ENCODE results near the gene KCTD13. TPM values are rescaled to one million over a fixed set of nuclear protein-coding genes. Genes with fewer than 3 reads are reported as not detected.
A peak's percentile ranks its signal among the peaks of the same experiment; 100 is the strongest.

Gene KCTD13
- total RNA-seq, 1 experiment from 2014 or later: 18.5 TPM

DNA sequence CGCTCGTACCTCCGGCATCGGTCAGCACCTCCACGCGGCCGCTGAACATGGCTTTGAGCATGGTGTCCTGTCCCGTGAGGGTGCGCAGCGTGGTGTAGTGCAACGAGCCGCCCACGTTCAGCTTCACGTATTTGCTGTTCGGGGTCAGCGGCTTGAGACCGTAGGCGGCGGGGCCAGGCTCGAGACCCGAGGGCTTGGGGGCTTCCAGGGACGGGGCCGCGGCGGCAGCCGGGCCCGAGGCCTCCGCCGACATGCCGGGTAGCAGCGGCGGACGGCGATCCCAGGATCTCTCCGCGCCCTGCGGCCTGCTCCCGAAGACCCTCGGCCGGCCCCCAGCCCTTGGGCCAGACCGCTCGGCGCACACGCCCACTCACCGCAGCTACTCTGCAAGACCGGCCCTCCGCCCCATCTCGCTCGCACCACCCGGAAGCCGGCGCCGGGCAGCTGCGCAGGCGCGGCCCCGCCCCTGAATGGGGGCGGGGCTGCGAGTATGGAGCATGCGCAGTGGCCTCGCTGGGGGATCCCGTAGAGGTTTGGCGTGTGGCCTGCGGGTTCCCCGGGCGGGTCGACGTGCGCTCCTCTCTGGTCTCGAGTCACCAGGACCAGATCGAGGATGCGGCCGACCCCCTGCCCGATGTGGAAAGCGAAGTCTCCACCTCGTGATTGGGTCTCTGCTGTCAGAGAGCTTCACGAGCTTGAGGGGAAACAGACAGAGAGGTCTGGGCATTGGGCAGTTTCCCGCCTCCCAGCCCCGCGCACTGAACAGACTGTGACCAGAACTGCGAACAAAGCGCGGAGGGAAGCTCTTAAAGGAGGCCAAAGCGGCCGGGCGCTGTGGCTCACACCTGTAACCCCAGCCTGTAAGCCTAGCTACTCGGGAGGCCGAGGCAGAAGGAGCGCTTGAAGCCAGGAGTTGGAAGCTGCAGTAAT, at the start of gene KCTD13 (continued):
- TF ChIP-seq ZNF317 (CRISPR knock-in tag; IDR thresholded peaks at IDR 0.05; ENCODE audit: borderline replicate concordance, low read depth) (no peak; the same call in 1 of the 2 replicates), ETV6 (CRISPR knock-in tag; IDR thresholded peaks at IDR 0.05) (peak; percentile 82), NR3C1 (CRISPR knock-in tag; conservative IDR thresholded peaks at IDR 0.05; ENCODE audit: low read depth) (no peak), GTF2I (CRISPR knock-in tag; conservative IDR thresholded peaks at IDR 0.05) (no peak), CREB1 (CRISPR knock-in tag; IDR thresholded peaks at IDR 0.05) (no peak), EMX1 (CRISPR knock-in tag; IDR thresholded peaks at IDR 0.05) (no peak), MXD4 (CRISPR knock-in tag; IDR thresholded peaks at IDR 0.05; ENCODE audit: borderline replicate concordance) (no peak), SP1 (CRISPR knock-in tag; conservative IDR thresholded peaks at IDR 0.05) (peak; percentile 88)
- TF ChIP-seq, protein P1, sequence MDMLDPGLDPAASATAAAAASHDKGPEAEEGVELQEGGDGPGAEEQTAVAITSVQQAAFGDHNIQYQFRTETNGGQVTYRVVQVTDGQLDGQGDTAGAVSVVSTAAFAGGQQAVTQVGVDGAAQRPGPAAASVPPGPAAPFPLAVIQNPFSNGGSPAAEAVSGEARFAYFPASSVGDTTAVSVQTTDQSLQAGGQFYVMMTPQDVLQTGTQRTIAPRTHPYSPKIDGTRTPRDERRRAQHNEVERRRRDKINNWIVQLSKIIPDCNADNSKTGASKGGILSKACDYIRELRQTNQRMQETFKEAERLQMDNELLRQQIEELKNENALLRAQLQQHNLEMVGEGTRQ (CRISPR knock-in tag; IDR thresholded peaks at IDR 0.05): no peak
- TF ChIP-seq, protein P2, sequence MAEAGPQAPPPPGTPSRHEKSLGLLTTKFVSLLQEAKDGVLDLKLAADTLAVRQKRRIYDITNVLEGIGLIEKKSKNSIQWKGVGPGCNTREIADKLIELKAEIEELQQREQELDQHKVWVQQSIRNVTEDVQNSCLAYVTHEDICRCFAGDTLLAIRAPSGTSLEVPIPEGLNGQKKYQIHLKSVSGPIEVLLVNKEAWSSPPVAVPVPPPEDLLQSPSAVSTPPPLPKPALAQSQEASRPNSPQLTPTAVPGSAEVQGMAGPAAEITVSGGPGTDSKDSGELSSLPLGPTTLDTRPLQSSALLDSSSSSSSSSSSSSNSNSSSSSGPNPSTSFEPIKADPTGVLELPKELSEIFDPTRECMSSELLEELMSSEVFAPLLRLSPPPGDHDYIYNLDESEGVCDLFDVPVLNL (CRISPR knock-in tag; IDR thresholded peaks at IDR 0.05; ENCODE audit: borderline replicate concordance, low read depth): no peak
- TF ChIP-seq, protein P3, sequence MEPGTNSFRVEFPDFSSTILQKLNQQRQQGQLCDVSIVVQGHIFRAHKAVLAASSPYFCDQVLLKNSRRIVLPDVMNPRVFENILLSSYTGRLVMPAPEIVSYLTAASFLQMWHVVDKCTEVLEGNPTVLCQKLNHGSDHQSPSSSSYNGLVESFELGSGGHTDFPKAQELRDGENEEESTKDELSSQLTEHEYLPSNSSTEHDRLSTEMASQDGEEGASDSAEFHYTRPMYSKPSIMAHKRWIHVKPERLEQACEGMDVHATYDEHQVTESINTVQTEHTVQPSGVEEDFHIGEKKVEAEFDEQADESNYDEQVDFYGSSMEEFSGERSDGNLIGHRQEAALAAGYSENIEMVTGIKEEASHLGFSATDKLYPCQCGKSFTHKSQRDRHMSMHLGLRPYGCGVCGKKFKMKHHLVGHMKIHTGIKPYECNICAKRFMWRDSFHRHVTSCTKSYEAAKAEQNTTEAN (CRISPR knock-in tag; IDR thresholded peaks at IDR 0.05): peak; percentile 58; the same call in 1 of the 2 replicates
- TF ChIP-seq, protein P4, sequence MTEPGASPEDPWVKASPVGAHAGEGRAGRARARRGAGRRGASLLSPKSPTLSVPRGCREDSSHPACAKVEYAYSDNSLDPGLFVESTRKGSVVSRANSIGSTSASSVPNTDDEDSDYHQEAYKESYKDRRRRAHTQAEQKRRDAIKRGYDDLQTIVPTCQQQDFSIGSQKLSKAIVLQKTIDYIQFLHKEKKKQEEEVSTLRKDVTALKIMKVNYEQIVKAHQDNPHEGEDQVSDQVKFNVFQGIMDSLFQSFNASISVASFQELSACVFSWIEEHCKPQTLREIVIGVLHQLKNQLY (CRISPR knock-in tag; IDR thresholded peaks at IDR 0.05): no peak
- TF ChIP-seq, protein P5, sequence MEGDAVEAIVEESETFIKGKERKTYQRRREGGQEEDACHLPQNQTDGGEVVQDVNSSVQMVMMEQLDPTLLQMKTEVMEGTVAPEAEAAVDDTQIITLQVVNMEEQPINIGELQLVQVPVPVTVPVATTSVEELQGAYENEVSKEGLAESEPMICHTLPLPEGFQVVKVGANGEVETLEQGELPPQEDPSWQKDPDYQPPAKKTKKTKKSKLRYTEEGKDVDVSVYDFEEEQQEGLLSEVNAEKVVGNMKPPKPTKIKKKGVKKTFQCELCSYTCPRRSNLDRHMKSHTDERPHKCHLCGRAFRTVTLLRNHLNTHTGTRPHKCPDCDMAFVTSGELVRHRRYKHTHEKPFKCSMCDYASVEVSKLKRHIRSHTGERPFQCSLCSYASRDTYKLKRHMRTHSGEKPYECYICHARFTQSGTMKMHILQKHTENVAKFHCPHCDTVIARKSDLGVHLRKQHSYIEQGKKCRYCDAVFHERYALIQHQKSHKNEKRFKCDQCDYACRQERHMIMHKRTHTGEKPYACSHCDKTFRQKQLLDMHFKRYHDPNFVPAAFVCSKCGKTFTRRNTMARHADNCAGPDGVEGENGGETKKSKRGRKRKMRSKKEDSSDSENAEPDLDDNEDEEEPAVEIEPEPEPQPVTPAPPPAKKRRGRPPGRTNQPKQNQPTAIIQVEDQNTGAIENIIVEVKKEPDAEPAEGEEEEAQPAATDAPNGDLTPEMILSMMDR (IDR thresholded peaks at IDR 0.05): no peak
- TF ChIP-seq, protein P6, sequence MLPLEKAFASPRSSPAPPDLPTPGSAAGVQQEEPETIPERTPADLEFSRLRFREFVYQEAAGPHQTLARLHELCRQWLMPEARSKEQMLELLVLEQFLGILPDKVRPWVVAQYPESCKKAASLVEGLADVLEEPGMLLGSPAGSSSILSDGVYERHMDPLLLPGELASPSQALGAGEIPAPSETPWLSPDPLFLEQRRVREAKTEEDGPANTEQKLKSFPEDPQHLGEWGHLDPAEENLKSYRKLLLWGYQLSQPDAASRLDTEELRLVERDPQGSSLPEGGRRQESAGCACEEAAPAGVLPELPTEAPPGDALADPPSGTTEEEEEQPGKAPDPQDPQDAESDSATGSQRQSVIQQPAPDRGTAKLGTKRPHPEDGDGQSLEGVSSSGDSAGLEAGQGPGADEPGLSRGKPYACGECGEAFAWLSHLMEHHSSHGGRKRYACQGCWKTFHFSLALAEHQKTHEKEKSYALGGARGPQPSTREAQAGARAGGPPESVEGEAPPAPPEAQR (CRISPR knock-in tag; IDR thresholded peaks at IDR 0.05): no peak

DNA sequence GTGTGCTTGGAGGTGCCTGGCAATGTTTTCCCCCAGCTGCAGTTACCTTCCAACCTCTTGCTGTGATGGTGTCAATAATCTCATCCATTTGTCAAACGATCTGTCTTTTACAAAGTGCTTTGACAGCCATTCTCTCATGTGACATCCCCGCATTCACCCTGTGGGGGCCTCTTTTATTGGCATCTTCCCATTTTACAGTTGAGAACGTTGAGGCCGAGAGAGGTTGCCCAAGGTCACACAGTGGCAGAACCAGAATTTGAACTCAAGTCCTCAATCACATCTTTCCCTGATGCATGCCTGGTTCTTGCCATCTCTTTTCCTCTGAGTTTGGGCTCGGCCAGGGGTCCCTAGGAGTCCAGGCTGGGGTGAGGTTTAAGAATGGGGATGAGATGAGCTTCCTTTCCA, 49.1 kb upstream of the KCTD13 start:
- Mint-ChIP-seq H3K9me3 (peaks cover 17% of the 10 kb centered on the region), H3K27me3 (ENCODE audit: low read depth) (peaks cover 21% of the 10 kb centered on the region), H3K4me1 (peaks cover 27% of the 10 kb centered on the region), H3K4me3 (peak overlapping the region; percentile 92), H3K36me3 (peaks cover 44% of the 10 kb centered on the region), H3K27ac (peak overlapping the region; percentile 8; the same call in 1 of the 2 replicates)
- ChIA-PET CTCF (interaction anchor here (1.1 to 5.5 kb wide), 6 partner anchors 14 to 127 kb away, joined by 3 to 36 read pairs (median 6); partner anchors contain the start of gene TLCD3B), POLR2A (interaction anchor here (3.2 kb wide), 1 partner anchor 75 kb away, joined by 14 read pairs; the partner anchor contains the start of genes ASPHD1 and SEZ6L2)
- TF ChIP-seq ESRRA (CRISPR knock-in tag; IDR thresholded peaks at IDR 0.05; ENCODE audit: borderline replicate concordance): peak; percentile 90; the same call in 1 of the 2 replicates
- TF ChIP-seq FOXK1 (CRISPR knock-in tag; IDR thresholded peaks at IDR 0.05): no peak
- ATAC-seq (no peak), DNase-seq (ENCODE audit: low spot score) (no peak)

All from WTC11 (cell line).